Measurements from ENCODE around the gene KIF1B.

KIF1B gene

GRCh38 chr1:10283318-10283984, 73.1 kb downstream of the KIF1B start:
- no peak for DNase-seq (ENCODE audit: low read depth in 2 of 2)

DNA sequence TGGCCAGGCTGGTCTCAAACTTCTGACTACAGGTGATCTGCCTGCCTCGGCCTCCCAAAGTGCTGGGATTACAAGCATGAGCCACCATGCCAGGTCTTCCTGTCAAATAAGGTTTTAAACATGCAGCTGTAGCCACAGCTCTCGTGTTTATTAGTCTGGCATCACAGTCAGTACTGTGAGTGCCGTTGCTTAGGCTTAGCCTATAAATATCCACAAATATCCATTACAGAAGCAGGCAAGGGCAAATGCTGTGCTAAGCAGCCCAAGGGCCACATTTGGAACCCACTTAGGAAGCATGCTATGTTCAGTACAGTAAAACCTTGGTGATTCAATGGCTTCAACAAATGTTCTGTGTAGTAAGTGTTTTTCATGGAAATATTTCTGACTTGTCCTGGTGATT, 75.9 kb downstream of the KIF1B start:
- DNase-seq (ENCODE audit: low read depth in 2 of 2) = no peak

- no peak for DNase-seq (ENCODE audit: low read depth in 2 of 2)
Observed at GRCh38 chr1:10287023-10287645, 76.8 kb downstream of the KIF1B start.

- DNase-seq (ENCODE audit: low read depth in 2 of 2) = no peak
Observed at GRCh38 chr1:10288029-10288615, 77.8 kb downstream of the KIF1B start.

DNA sequence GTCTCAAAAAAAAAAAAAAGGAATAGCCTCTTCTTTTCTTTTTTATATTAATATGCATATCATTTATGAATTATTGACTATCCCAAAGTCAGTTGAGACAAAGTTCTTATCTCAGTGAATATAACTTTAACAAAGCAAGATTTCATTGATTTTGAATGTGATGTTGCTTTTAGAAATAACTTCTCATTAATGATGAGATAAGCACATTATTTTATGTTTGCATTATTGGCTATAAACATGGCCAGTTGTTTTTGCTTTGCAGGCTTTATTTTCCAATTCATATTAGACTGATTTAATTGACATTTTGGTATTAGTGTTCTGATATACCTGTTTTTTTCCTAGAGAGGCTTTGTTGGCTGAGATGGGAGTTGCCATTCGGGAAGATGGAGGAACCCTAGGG, 81.3 kb downstream of the KIF1B start:
- no peak for DNase-seq (ENCODE audit: low read depth in 2 of 2)

DNA sequence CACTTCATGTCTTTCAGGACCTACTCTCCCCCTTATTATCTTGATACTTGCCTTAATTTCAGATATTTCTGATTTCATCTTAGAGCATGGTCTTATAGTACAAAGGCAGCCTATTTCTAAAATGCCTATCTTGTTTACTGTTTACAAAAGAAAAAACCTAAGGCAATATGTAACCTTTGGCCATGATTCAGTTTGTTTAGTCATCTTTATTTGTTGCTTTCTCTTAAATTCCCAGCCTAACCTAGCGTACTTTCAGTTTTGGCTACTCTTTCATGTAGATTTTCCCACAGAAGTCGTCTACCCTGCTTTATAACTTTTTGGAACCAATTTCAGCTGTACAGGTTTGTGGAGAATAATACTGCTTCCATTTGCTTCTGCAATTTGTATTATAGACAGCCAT, 81.8 kb downstream of the KIF1B start:
- no peak for DNase-seq (ENCODE audit: low read depth in 2 of 2)

DNA sequence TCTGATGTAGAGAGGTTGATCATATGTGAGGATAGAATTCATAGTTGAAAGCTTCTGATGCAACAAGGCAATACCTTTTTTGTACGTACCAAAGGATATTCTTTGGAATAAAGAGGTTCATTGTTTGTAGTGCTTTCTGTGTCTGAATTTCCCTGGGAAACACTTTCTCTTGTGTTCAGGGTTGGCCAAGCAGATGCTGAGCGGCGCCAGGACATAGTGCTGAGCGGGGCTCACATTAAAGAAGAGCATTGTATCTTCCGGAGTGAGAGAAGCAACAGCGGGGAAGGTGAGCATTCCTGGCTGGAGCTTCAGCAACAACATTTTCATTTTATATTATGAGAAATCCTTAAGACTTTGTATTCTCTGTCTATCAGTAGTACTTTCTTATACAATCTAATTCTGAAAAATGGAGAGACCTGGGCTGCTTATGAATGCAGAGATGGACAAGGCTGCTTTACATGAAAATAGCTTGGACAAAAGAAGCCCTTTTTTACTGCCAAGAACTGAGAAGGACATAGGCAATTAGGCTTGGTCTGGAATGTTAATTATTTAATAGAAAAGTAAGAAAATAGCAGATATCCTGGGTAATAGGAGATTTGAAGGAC, 85.2 kb downstream of the KIF1B start:
- DNase-seq (ENCODE audit: low read depth in 2 of 2) = no peak

DNA sequence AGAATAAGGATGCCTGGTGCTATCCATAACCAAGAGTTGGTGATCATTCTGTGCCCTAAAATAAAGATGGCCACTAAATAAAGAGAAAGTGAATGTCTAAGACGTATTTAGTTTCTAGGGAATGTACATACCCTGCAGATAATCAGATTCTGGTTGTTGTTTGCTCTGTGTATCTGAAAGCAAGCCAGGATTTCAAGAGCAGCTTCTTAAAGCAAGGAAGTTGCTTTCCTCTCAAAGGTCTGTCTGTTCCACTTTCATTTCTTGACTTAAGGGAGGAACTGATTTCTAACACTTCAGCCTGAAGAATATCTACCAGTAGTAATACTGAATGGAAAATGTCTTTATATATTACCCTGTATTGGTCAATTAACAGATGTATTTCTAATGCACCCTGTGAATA, 88.8 kb downstream of the KIF1B start:
- no peak for DNase-seq (ENCODE audit: low read depth in 2 of 2)

DNA sequence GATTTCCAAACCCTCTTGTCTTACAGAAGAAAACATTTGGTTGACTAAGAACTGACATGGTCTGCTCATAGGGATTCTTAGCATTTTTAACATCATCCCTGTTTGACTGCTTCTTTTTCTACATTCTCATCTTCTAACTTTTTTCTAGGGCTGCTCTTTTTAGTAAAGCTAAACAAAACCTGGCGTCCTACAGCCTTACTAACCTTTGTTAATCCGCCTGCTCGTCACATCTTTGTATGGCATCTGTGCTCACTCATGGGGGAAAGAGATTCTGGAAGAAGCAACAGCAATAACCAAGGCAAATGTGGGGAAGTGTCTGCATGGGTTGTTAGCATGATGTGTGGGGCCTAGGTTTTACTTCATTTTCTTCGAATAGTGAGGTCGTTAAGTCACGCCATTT, 92.0 kb downstream of the KIF1B start:
- no peak for DNase-seq (ENCODE audit: low read depth in 2 of 2)

- DNase-seq (ENCODE audit: low read depth in 2 of 2) = no peak
Observed at GRCh38 chr1:10304295-10304694, 93.9 kb downstream of the KIF1B start.

GRCh38 chr1:10306435-10306834, 96.1 kb downstream of the KIF1B start:
- no peak for DNase-seq (ENCODE audit: low read depth in 2 of 2)

GRCh38 chr1:10308001-10308400, 97.6 kb downstream of the KIF1B start:
- DNase-seq (ENCODE audit: low read depth in 2 of 2) = no peak

DNA sequence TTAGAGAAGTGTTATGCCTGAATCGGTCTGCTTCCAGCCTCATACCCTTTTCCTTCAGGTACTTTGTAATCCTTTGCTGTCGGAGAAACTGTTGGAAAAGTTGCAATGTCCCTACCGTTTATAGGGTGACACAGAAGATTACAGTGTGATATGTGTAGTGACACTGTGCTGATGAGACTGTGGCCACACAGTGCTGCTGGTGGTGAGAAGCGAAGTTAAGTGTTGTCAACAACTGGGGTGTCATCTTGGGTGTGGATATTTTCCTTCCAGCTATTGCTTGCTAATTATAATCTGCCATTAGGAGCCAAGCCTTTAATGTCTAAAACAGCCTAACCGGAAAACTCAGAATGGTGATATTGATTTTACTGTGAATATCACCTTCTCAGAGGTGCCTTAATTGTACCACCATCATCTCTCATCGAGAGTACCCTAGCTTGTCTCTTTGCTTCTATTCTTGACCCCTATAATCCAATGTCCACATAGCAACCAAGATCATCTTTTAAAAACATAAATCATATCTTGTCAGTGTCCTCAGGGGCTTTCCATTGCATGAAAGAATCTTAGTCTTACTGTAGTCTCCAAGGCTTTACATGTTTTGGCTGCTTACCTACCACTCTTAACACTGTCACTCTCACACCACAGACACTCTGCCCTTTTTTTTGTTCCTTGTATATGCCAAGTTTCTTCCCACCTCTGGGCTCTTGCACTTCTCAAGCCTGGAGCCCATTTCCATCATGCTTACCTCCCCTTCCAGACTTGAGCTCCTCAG, 99.1 kb downstream of the KIF1B start:
- no peak for DNase-seq (ENCODE audit: low read depth in 2 of 2)

DNA sequence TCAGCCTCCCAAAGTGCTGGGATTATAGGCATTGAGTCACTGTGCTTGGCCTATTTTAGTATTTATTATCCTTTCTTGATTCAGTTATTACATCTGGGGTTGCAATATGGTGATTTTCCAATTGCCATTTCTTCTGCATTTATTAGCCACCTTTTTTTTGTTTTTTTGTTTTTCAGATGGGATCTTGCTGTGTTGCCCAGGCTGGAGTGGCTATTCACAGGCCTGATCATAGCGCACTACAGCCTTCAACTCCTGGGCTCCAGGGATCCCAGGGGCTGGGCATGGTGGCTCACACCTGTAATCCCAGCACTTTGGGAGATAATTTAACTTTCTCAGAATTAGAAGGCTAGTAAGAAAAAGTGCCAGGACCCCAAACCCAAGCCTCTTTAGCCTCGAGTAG, 106.4 kb downstream of the KIF1B start:
- no peak for DNase-seq (ENCODE audit: low read depth in 2 of 2)

DNA sequence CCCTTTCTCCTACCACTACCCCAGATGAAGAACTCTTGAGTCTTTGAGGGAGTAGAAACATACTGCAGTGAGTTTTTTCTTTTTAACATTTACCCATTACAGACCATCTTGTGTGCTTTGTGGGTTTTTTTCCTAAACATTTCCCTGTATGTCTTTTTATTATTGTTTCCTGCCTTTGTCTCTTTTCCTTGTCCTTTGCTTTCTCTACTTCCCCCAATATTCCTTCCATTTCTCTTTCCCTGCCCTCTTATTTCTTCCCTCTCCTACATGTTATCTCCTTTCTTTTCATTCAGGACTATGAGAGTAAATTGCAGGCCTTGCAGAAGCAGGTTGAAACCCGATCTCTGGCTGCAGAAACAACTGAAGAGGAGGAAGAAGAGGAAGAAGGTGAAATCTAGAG, 109.4 kb downstream of the KIF1B start:
- DNase-seq (ENCODE audit: low read depth in 2 of 2) = no peak

DNA sequence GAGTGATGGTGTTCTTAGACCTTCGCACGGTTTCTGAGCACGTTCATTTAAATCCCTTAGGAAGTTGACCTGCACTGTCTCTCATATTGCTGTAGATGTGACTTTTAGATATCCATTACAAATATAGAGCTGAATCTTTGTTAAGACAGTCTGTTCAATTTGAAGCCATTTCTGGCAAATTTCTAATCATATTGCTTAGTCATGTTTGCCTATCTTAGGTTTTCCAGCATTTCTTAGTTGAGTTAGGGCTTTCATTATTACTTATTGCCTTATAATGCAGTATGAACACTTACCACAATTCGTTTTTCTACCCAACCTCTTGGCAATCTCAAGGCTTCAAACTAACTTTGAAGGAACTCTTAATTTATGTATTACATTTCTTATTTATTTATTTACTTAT, 110.0 kb downstream of the KIF1B start:
- no peak for DNase-seq (ENCODE audit: low read depth in 2 of 2)

GRCh38 chr1:10322821-10323220, 112.5 kb downstream of the KIF1B start:
- DNase-seq (ENCODE audit: low read depth in 2 of 2) = no peak

- DNase-seq (ENCODE audit: low read depth in 2 of 2) = no peak
Observed at GRCh38 chr1:10324627-10325026, 114.3 kb downstream of the KIF1B start.

DNA sequence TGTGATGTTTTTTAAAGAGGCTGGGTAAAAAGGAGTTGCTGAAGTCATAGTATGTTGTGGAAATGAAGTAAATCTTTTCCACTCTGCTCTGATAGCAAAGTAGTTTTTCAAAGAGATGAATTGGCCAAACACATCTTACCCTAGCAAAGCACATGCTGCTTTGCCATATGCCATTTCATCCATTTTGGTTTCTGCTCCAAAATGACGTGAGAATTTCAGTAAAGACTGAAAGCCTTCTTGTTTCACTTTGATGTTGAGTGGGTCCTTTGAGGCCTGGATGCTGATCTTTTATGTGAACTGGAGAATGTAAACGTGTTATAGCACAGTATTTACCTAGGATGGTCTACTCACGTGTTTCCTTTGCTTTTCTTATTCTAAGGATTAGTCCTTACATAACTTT, 115.2 kb downstream of the KIF1B start:
- no peak for DNase-seq (ENCODE audit: low read depth in 2 of 2)

- no peak for DNase-seq (ENCODE audit: low read depth in 2 of 2)
Observed at GRCh38 chr1:10326251-10326650, 115.9 kb downstream of the KIF1B start.

DNA sequence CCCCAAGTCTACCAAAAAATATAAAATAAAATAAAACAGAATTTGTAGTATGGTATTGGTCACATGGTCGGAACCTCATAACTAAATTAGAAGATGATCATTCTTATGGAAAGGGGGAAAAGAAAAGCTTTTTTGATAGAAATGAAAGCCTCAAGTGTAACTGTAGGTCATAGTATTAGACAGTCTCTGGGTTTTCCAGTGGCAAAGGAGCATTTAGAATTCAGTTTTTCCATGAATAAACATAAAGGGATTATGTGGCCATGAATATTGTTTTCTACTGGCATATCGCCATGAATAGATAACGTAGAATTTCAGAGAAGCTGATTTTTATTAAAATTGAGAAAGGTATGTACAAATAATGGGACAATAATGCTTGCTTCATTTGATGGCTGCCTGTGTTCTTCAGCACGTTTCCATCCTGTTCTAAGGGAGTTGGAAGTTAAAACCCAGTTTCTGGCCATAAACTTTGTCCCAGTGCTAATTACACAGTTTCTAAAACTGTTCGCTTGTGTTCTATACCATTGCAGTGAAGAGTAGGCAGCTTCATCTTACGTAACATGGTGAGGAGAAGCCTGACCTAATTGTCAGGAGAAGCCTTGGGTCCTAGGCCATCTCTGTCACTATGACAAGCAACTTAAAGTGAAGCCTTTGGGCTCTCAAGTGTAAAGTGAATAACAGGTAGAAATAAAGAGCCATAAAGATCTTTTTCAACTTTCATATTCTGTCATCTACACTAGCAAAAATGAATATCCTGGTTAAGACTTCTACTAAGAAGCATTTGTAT, 118.0 kb downstream of the KIF1B start:
- no peak for DNase-seq (ENCODE audit: low read depth in 2 of 2)

GRCh38 chr1:10337436-10337835, 127.1 kb downstream of the KIF1B start:
- DNase-seq (ENCODE audit: low read depth in 2 of 2) = no peak

Measured in activated CD8-positive, alpha-beta memory T cell treated with anti-CD3 and anti-CD28 coated beads for 4 hours (primary cell).